Stimulated activated CD4-positive, alpha-beta T cell treated with anti-CD3 and anti-CD28 coated beads, Interleukin-12 subunit alpha, Interleukin-12 subunit beta, amount 100 ng/mL, for 4 hours (primary cell): Measurements from ENCODE around the gene FLT3.
A peak's percentile ranks its signal among the peaks of the same experiment; 100 is the strongest.
"Not testable (repeated sequence)": the region's sequence is repeated elsewhere in the genome, so short reads cannot be mapped to it uniquely, and the experiment has no call there.

Experiments used
- DNase-seq: peaks from one replicate; pipeline ENCODE4 v3.0.0-alpha.2; 2020

The FLT3 gene

GRCh38 chr13:28099396-28100149, 803 bp downstream of the FLT3 start:
- no peak for DNase-seq

- no peak for DNase-seq
Observed at GRCh38 chr13:28097503-28097902, 2.9 kb downstream of the FLT3 start.

GRCh38 chr13:28094306-28094705, 6.1 kb downstream of the FLT3 start:
- no peak for DNase-seq

GRCh38 chr13:28093881-28094280, 6.5 kb downstream of the FLT3 start:
- DNase-seq: no peak

- DNase-seq: no peak
Observed at GRCh38 chr13:28092431-28092830, 7.9 kb downstream of the FLT3 start.

- no peak for DNase-seq
Observed at GRCh38 chr13:28089065-28089464, 11.3 kb downstream of the FLT3 start.

DNA sequence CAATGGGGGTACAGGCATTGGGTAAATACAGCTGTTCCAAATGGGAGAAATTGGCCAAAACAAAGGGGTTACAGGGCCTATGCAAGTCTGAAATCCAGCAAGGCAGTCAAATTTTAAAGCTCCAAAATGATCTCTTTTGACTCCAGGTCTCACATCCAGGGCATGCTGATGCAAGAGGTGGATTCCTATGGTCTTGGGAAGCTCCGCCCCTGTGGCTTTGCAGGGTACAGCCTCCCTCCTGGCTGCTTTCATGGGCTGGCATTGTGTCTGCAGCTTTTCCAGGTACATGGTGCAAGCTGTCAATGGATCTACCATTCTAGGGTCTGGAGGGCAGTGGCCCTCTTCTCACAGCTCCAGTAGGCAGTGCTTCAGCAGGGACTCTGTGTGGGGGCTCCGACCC, 22.6 kb downstream of the FLT3 start:
- DNase-seq: not testable (repeated sequence)

GRCh38 chr13:28077231-28077630, 23.1 kb downstream of the FLT3 start:
- DNase-seq: no peak

GRCh38 chr13:28071424-28071823, 29.0 kb downstream of the FLT3 start:
- no peak for DNase-seq

DNA sequence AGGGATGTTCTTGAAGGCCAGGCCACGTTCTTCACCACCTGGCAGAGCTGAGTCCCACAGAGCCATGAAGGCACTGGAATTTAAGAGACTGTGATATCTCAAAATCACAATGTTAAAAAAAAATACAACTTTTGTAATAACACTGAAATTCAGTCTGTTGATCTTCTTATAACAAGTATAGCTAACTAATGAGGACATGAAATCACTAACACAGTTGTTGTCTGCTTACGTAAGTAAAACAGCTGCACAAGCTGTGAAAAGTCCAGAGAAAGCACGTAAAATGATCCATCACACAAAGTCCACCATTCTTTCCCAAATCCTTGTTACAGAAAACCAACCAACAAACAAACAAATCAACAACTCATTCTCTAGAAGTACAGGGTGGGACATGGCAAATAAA, 32.9 kb downstream of the FLT3 start:
- DNase-seq: no peak

- DNase-seq: peak; percentile 39
Observed at GRCh38 chr13:28058866-28059613, 41.3 kb downstream of the FLT3 start.

DNA sequence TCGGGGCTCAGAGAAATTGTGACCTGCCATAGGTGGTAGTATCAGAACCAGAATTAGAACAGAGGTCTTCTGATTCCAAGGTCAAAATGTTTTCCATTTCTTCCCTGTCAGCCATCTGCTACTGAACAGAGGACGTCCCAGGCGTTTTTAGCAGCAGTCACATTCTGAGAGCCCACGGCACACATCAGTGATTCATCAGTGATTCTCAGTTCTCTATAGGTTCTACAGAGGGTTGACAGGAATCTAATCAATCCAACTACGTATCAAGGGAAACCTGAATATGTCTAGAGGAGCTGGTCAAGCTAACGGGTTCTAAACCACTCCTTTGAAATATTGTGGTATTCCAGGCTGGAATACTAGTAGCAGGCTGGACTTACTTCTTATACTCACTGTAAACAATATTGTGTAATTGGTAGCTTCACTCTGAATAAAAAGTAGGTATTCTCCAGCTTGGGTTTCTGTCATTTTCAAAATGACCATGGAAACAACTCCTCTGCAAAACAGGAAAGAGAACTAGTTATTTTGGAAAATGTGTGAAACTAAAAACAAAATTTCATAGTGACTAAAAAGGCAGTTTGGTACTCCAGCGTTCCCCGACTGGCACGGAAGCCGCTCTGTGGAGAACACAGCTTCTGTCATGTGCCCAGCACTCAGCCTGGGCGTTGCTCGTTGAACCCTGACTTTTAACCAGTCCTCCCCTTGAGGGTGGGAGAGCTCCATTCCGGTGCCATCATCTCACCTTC, 43.2 kb downstream of the FLT3 start:
- DNase-seq: no peak

- DNase-seq: no peak
Observed at GRCh38 chr13:28056426-28056825, 44.0 kb downstream of the FLT3 start.

DNA sequence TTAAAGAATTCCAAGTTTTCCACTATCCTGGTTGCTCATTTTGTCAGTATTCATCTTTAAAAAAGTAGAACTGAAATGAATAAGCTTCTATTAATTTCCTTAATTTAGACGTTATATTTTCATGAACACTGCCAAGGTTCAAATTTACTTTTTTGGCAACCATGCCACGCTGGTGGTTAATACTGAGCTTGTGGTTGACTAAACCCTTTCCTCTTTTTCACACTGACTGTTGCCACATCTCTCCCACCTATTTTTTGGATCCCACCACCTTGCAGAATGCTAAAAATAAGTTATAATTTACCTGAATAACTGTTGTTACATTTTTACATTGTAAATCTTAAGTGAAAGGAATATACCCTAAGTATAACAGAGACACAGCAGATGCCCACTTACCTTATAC, 45.0 kb downstream of the FLT3 start:
- DNase-seq: no peak

GRCh38 chr13:28052945-28053344, 47.4 kb downstream of the FLT3 start:
- no peak for DNase-seq

DNA sequence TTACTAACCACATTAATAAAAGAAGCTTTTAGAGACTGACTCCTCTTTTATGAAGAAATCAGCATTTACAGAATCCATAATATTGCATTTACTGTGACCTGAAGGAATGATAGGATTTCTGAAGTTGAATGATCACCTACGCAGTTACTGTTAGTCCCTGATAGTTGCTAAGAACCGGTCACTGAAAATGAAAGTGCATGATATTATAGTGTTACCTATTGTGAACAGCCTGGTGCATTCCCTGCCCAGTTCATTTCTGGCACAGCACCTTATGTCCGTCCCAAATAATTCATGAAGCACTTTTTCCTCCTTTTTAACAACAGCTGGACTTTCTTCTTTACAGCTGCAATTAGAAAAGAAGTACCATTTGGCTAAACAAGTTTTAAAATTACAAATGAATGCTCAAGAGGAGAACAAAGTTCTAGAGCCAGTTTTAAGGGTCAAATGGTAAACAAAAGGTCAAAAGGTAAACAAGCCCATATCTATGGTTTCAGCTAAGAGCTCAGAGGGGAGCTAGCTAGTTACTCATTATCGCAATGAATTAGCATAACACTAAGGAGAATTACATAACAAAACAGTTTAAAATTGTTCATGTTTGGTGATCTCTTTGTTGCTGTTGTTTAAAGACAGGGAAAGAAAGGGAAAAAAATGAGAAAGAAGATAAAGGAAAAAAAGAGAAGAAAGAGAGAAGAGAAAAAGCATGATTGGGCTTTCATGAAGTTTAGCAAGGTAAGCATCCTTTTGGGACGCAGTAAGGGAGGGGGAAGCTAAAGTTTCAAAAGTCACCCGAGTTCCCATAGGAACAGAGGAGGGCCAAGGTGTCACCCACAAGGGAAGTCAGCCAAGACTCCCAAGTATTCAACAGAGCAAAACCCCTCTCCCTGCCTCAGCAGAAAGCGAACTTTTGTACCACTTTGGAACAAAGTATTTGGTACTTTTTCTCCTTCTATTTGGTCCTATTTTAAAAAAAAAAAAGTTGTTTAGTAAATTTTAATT, 50.2 kb downstream of the FLT3 start:
- no peak for DNase-seq

- DNase-seq: no peak
Observed at GRCh38 chr13:28049215-28049614, 51.2 kb downstream of the FLT3 start.

DNA sequence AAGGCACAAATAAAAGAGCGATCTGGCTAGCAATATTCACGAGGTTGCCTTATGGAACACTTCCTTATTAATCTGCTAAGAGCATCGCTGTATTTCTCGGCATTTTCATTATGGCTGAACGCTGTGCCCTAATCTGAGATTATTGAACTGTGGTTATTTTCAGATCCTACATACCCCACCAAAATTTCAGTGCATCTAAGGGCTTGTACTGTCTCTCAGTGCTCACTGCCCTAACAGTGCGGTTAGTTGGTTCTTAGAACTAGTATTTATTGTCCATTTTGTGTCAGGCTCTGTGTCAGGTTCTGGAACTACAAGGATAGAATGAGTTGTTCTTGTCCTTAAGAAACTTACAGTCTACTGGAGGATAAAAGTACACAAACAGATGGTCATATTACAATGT, 51.6 kb downstream of the FLT3 start:
- no peak for DNase-seq

DNA sequence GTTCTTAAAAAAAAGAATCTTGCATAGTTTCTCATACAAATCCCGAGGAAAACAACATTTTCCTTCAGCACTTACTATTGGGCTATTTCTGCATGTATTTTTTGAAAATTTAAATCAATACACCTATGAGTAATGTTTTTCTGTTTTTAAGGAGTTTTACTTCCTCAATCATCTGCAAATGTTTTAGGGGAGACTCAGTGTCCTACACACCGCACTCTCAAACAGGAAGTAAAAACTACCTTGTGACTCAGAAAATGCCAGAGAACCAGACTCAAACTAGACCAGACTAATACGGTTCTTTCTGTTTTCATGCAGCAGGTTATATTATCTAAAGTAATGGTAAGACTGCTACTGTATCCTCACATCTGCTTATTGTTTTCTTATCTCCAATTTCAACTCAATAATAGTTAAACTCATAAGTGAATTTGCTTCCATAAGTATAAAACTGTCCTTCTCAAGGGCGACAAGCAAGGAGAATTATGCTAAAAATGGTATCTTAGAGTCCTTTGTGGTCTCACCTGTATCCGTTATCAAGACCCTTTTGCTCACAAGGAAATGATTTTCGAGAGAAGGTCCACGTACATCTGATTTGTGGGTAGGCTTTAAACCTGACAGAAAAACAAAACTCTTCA, 52.5 kb downstream of the FLT3 start:
- no peak for DNase-seq

DNA sequence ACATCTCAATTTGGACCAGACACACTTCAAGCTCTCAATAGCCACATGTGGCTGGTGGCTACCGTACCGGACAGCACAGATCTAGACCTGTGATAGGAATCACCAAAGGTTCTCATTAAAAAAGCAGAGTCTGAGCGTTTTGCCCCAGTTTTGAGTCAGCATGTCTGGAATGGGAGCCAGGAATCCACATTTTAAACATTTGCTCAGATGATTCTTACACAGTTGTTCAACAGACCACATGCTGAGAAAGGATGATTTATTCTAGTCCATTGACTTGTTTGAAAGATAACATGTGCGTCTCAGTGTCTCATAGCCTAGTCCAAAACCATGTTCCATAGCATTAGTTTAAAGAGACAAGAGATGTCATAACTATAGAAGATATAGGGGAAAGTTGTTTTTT, 53.4 kb downstream of the FLT3 start:
- no peak for DNase-seq

- DNase-seq: no peak
Observed at GRCh38 chr13:28045861-28046260, 54.5 kb downstream of the FLT3 start.

DNA sequence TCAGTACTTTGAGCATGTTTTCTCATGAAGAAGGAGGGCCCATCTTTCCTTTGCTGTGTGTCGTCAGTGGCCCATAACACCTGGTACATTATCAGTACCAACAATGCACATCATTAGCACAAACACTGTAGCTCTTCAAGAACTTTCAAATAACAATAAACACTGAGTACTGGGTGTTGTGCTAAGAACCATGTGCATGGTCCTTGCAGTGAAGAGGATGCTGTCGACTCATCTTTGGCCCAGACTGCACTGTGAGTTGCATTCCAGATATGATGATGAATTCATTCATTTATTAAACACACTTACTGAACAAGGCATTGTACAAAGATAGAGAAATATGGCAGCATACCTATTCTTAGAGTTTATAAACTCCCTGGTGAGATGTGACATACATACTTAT, 55.8 kb downstream of the FLT3 start:
- DNase-seq: no peak
